ENCODE results near the gene PIK3C2G.
A peak's percentile ranks its signal among the peaks of the same experiment; 100 is the strongest.

DNA sequence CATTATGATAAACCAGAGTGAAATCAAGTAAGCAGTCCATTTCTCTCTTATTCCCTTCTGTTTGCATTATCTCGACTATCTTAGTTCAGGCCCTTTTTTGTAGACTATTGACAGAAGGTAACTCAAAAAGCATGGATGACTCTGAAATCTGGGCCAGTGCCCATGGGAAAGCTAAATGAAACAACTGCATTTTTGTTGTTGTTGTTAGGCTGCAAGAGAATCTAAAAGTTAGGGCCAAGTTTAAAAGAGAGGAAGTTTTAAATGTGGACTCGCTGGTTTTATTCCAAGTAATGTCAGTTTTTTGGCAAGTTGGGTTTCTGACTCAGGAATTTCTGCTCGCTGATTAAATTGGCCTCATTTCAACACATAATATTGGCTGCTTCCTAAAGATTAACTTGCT, 201.1 kb downstream of the PIK3C2G start:
- peak; percentile 35; the same call in 1 of the 2 replicates for TF ChIP-seq FOSL2 (IDR thresholded peaks at IDR 0.05; ENCODE audit: borderline replicate concordance, low read depth)
- TF ChIP-seq, protein P1, sequence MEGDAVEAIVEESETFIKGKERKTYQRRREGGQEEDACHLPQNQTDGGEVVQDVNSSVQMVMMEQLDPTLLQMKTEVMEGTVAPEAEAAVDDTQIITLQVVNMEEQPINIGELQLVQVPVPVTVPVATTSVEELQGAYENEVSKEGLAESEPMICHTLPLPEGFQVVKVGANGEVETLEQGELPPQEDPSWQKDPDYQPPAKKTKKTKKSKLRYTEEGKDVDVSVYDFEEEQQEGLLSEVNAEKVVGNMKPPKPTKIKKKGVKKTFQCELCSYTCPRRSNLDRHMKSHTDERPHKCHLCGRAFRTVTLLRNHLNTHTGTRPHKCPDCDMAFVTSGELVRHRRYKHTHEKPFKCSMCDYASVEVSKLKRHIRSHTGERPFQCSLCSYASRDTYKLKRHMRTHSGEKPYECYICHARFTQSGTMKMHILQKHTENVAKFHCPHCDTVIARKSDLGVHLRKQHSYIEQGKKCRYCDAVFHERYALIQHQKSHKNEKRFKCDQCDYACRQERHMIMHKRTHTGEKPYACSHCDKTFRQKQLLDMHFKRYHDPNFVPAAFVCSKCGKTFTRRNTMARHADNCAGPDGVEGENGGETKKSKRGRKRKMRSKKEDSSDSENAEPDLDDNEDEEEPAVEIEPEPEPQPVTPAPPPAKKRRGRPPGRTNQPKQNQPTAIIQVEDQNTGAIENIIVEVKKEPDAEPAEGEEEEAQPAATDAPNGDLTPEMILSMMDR (IDR thresholded peaks at IDR 0.05) = no peak
- TF ChIP-seq YY1 (IDR thresholded peaks at IDR 0.05; ENCODE audit: low read depth) = no peak
- no peak for TF ChIP-seq NRF1 (IDR thresholded peaks at IDR 0.05; ENCODE audit: low read depth, low read length)
- TF ChIP-seq EZH2phosphoT487 (IDR thresholded peaks at IDR 0.05; ENCODE audit: borderline replicate concordance, low read depth) = no peak
- no peak for TF ChIP-seq RAD21 (IDR thresholded peaks at IDR 0.05; ENCODE audit: low read length)

Measured in SK-N-SH (cell line).